Liver (tissue), 9 donors: ENCODE data around the gene RIOX2. TPM values are rescaled to one million over a fixed set of nuclear protein-coding genes. Genes with fewer than 3 reads are reported as not detected.

ENCODE experiments used
- DNase-seq: peaks from one replicate; pipeline ENCODE4 v3.0.0-alpha.2; 2017; ENCODE audit warnings: low spot score
- H3K27ac ChIP-seq, 2 donors: one replicate each; pipeline ENCODE4 v1.7.0; 2013; ENCODE audit warnings: inconsistent platforms in 2 of 2, low read length in 2 of 2, control low read depth in 1 of 2, low read depth in 1 of 2, mild to moderate bottlenecking in 1 of 2
- H3K27me3 ChIP-seq, 4 donors: one replicate each; pipeline versions ENCODE4 v1.6.1 to v1.7.0; 2013; ENCODE audit warnings: low read length in 3 of 4, inconsistent platforms in 1 of 4, mild to moderate bottlenecking in 1 of 4, moderate library complexity in 1 of 4; ENCODE audit not compliant: control insufficient read depth in 4 of 4, insufficient read depth in 4 of 4
- H3K36me3 ChIP-seq, 4 donors: one replicate each; pipeline versions ENCODE4 v1.6.1 to v1.7.0; 2013; ENCODE audit warnings: low read length in 3 of 4, mild to moderate bottlenecking in 3 of 4, low read depth in 1 of 4, moderate library complexity in 1 of 4; ENCODE audit not compliant: control insufficient read depth in 4 of 4, insufficient read depth in 3 of 4
- H3K4me1 ChIP-seq, 4 donors: one replicate each; pipeline versions ENCODE4 v1.6.1 to v1.7.0; 2013; ENCODE audit warnings: low read length in 3 of 4, mild to moderate bottlenecking in 3 of 4, moderate library complexity in 1 of 4; ENCODE audit not compliant: control insufficient read depth in 4 of 4, insufficient read depth in 4 of 4
- H3K4me3 ChIP-seq, 3 donors: one replicate each; pipeline versions ENCODE4 v1.6.1 to v1.7.0; 2013; ENCODE audit warnings: low read length in 3 of 3, control low read depth in 1 of 3, low read depth in 1 of 3, mild to moderate bottlenecking in 1 of 3
- H3K9ac ChIP-seq, 2 donors: one replicate each; pipeline ENCODE4 v1.7.0; 2013; ENCODE audit warnings: low read length in 2 of 2, mild to moderate bottlenecking in 2 of 2, moderate library complexity in 2 of 2, control low read depth in 1 of 2, low read depth in 1 of 2
- H3K9me3 ChIP-seq, 4 donors: one replicate each; pipeline versions ENCODE4 v1.6.1 to v1.7.0; 2013; ENCODE audit warnings: low read length in 3 of 4; ENCODE audit not compliant: control insufficient read depth in 4 of 4
- EGR1 ChIP-seq, 2 donors: IDR thresholded peaks; 2 replicates each; pipeline ENCODE4 v1.6.1; 2016 to 2018; ENCODE audit warnings: antibody characterized with exemption in 2 of 2, low read depth in 2 of 2
- FOXA1 ChIP-seq: IDR thresholded peaks from 2 replicates; pipeline ENCODE4 v1.6.1; 2016; ENCODE audit warnings: antibody characterized with exemption
- FOXA2 ChIP-seq: IDR thresholded peaks from 2 replicates; pipeline ENCODE4 v1.6.1; 2016; ENCODE audit warnings: antibody characterized with exemption
- GABPA ChIP-seq, 2 donors: IDR thresholded peaks in 1 of 2; conservative IDR thresholded peaks in 1 of 2; 2 replicates each; pipeline ENCODE4 v1.6.1; 2016; ENCODE audit warnings: antibody characterized with exemption in 2 of 2, mild to moderate bottlenecking in 1 of 2, moderate library complexity in 1 of 2
- HNF4A ChIP-seq, 2 donors: conservative IDR thresholded peaks; 2 replicates each; pipeline ENCODE4 v1.6.1; 2016; ENCODE audit warnings: antibody characterized with exemption in 2 of 2, mild to moderate bottlenecking in 2 of 2
- HNF4G ChIP-seq: IDR thresholded peaks from 2 replicates; pipeline ENCODE4 v1.6.1; 2016; ENCODE audit warnings: antibody characterized with exemption
- JUND ChIP-seq, 2 donors: IDR thresholded peaks; 2 replicates each; pipeline ENCODE4 v1.6.1; 2016; ENCODE audit warnings: antibody characterized with exemption in 2 of 2
- NR2F2 ChIP-seq: IDR thresholded peaks from 2 replicates; pipeline ENCODE4 v1.6.1; 2016; ENCODE audit warnings: antibody characterized with exemption
- RAD21 ChIP-seq, 2 donors: IDR thresholded peaks; 2 replicates each; pipeline ENCODE4 v1.6.1; 2016; ENCODE audit warnings: antibody characterized with exemption in 2 of 2, mild to moderate bottlenecking in 2 of 2
- REST ChIP-seq: IDR thresholded peaks from 2 replicates; pipeline ENCODE4 v1.6.1; 2016; ENCODE audit warnings: antibody characterized with exemption, mild to moderate bottlenecking
- TAF1 ChIP-seq: conservative IDR thresholded peaks from 2 replicates; pipeline ENCODE4 v1.6.1; 2016; ENCODE audit warnings: antibody characterized with exemption, mild to moderate bottlenecking
- YY1 ChIP-seq: IDR thresholded peaks from 2 replicates; pipeline ENCODE4 v1.6.1; 2016; ENCODE audit warnings: antibody characterized with exemption, mild to moderate bottlenecking
- WGBS: extraction: QIAGEN DNeasy Blood & Tissue Kit; methylation state at CpG from one replicate; pipeline ENCODE4 v1.1.7; 2013; 5-methylcytosine and 5-hydroxymethylcytosine counted together
- polyA plus RNA-seq, 2 donors: library from polyadenylated mRNA; stranded (reverse) in 1 of 2; unstranded in 1 of 2; fragments of 200-250 nt in 1 of 2; fragments of >200 nt in 1 of 2; fragmentation: Nextera tagmentation in 1 of 2; extraction: Ambion mirVana in 1 of 2; gene quantifications; one replicate each; pipeline versions ENCODE4 v1.2.1 to v1.2.3, GENCODE V29; 2013 to 2015
- total RNA-seq, 2 donors: library from RNA; depleted of rRNA; stranded (reverse); fragments of >200 nt; gene quantifications; one replicate each; pipeline ENCODE4 v1.2.3, GENCODE V29; 2014
- TF ChIP-seq, protein P1 (sequence below): IDR thresholded peaks from 2 replicates; pipeline ENCODE4 v1.6.1; 2016; ENCODE audit warnings: antibody characterized with exemption
- TF ChIP-seq, protein P2 (sequence below): IDR thresholded peaks from 2 replicates; pipeline ENCODE4 v1.6.1; 2016; ENCODE audit warnings: antibody characterized with exemption
- TF ChIP-seq, protein P3 (sequence below): IDR thresholded peaks from 2 replicates; pipeline ENCODE4 v1.6.1; 2016; ENCODE audit warnings: antibody characterized with exemption
- donor health status: healthy.
- donor health status: healthy.
- donor health status: healthy.
- donor health status: healthy.
- donor health status: healthy.

Gene RIOX2
- total and polyA plus RNA-seq, 4 donors: 8.2 to 19.9 (median 11.0) TPM

- H3K36me3 ChIP-seq: no peaks in the 10 kb centered on the region
- no peaks in the 10 kb centered on the region for H3K27me3 ChIP-seq
- H3K9me3 ChIP-seq: no peaks in the 10 kb centered on the region
- H3K4me3 ChIP-seq: no peak overlapping the region
- H3K9ac ChIP-seq: no peak overlapping the region
- H3K27ac ChIP-seq: no peak overlapping the region
- DNase-seq: no peak
- peaks cover 2 to 14% (median 9%) of the 10 kb centered on the region in 4 donors for H3K4me1 ChIP-seq
- TF ChIP-seq, protein P1, sequence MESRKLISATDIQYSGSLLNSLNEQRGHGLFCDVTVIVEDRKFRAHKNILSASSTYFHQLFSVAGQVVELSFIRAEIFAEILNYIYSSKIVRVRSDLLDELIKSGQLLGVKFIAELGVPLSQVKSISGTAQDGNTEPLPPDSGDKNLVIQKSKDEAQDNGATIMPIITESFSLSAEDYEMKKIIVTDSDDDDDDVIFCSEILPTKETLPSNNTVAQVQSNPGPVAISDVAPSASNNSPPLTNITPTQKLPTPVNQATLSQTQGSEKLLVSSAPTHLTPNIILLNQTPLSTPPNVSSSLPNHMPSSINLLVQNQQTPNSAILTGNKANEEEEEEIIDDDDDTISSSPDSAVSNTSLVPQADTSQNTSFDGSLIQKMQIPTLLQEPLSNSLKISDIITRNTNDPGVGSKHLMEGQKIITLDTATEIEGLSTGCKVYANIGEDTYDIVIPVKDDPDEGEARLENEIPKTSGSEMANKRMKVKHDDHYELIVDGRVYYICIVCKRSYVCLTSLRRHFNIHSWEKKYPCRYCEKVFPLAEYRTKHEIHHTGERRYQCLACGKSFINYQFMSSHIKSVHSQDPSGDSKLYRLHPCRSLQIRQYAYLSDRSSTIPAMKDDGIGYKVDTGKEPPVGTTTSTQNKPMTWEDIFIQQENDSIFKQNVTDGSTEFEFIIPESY: no peak
- TF ChIP-seq, protein P2, sequence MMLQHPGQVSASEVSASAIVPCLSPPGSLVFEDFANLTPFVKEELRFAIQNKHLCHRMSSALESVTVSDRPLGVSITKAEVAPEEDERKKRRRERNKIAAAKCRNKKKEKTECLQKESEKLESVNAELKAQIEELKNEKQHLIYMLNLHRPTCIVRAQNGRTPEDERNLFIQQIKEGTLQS: no peak
- no peak for TF ChIP-seq TAF1
Measured at GRCh38 chr3:97916576-97916975, 55.7 kb downstream of the RIOX2 start.

DNA sequence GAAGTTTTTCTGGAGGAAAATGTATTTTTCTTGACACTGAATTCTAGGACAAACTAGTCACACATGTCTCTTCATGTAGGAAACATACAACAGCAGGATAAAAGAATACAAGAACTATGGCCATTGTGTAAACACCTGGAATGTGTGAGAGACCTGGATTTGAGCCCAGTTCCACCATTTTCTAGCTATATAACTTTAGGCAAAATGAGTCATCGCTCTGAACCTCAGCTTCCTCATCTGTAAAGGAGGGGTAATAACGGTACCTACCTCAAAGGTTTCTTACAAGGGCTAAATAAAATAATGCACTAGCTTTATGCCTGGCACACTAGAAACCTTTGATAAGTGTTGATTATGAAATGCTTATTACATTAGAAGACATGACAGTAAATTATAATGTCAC lies 57.8 kb downstream of the RIOX2 start:
- 89% methylated on average over 2 of the region's 2 CpGs for WGBS
- Histone ChIP-seq H3K9ac (no peak overlapping the region), H3K36me3 (no peaks in the 10 kb centered on the region), H3K27me3 (no peaks in the 10 kb centered on the region), H3K4me1 (peaks cover 2 to 14% (median 9%) of the 10 kb centered on the region in 4 donors), H3K9me3 (no peaks in the 10 kb centered on the region), H3K27ac (no peak overlapping the region), H3K4me3 (no peak overlapping the region)
- DNase-seq: no peak
- no peak for TF ChIP-seq EGR1 (IDR thresholded peaks at IDR 0.05; ENCODE audit: low read depth in 2 of 2)

DNA sequence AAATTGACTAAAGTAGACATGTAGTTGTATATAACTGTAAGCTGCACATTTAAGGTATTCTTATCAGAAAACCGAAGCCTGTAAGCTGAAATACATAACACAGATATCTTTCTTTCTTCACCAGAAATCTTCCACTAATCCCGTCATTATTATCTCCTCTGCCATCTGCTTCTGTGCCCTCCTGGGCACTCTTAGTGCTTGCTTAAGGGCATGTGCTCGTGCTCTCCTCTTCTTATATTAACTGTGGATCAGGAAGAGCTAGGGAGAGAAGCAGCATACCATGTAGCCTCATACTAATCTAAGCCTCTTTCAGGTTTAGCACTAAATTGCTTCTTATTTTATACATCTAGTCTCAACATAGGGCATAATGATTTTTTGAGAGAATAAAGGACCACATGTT lies 60.8 kb downstream of the RIOX2 start:
- no peaks in the 10 kb centered on the region for H3K9me3 ChIP-seq
- no peak overlapping the region for H3K27ac ChIP-seq
- whole genome bisulfite sequencing: 89% methylated on average over 3 of the region's 3 CpGs
- H3K9ac ChIP-seq: no peak overlapping the region
- H3K4me1 ChIP-seq: no peaks in the 10 kb centered on the region
- TF ChIP-seq NR2F2 (no peak), JUND (IDR thresholded peaks at IDR 0.05) (no peak), HNF4G (no peak), HNF4A (conservative IDR thresholded peaks at IDR 0.05) (no peak), GABPA (IDR thresholded peaks at IDR 0.05 in 1 of 2, conservative IDR thresholded peaks at IDR 0.05 in 1 of 2) (no peak), TAF1 (no peak), RAD21 (IDR thresholded peaks at IDR 0.05) (no peak), FOXA1 (no peak), YY1 (no peak)
- H3K27me3 ChIP-seq: no peaks in the 10 kb centered on the region
- H3K4me3 ChIP-seq: no peak overlapping the region
- no peaks in the 10 kb centered on the region for H3K36me3 ChIP-seq
- no peak for DNase-seq

DNA sequence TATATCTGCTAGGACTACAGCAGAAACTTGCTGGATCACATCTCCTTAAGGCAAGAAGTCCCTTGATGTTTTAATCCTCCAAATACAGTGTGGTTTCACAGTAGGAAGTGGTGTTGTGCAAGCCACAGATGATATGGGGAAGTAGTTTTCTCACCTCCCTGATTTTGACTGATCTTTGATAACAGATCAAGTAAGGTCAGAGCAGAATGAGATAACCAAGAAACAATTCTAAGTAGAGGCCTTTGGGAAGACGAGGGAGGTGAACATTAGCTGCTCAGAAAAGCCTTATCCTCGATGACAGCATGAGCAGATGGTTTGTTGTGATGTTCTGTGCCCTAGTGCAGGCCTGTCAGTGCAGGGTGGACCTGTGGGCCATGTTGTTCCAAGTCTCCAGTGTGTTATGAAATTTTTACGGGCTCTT lies 61.3 kb downstream of the RIOX2 start:
- Histone ChIP-seq H3K4me1 (no peaks in the 10 kb centered on the region), H3K36me3 (no peaks in the 10 kb centered on the region), H3K9ac (no peak overlapping the region), H3K27me3 (no peaks in the 10 kb centered on the region), H3K4me3 (no peak overlapping the region), H3K9me3 (no peaks in the 10 kb centered on the region), H3K27ac (no peak overlapping the region)
- 77% methylated on average over 3 of the region's 3 CpGs for WGBS
- no peak for DNase-seq
- TF ChIP-seq HNF4A (conservative IDR thresholded peaks at IDR 0.05) (no peak), RAD21 (IDR thresholded peaks at IDR 0.05) (no peak), FOXA2 (no peak), JUND (IDR thresholded peaks at IDR 0.05) (no peak), EGR1 (IDR thresholded peaks at IDR 0.05; ENCODE audit: low read depth in 2 of 2) (no peak), GABPA (IDR thresholded peaks at IDR 0.05 in 1 of 2, conservative IDR thresholded peaks at IDR 0.05 in 1 of 2) (no peak), YY1 (no peak), NR2F2 (no peak), REST (no peak), HNF4G (no peak), FOXA1 (no peak)
- TF ChIP-seq, protein P2: no peak
- TF ChIP-seq, protein P3, sequence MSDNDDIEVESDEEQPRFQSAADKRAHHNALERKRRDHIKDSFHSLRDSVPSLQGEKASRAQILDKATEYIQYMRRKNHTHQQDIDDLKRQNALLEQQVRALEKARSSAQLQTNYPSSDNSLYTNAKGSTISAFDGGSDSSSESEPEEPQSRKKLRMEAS: no peak
- TF ChIP-seq, protein P1: no peak
